K562 (cell line): Measurements from ENCODE around the gene GNG3. TPM values are rescaled to one million over a fixed set of nuclear protein-coding genes. Genes with fewer than 3 reads are reported as not detected.

Experiments used
- GABPA ChIP-seq: fragments of 200-800 bp; sonication (Bioruptor generic); conservative IDR thresholded peaks from 2 replicates; pipeline ENCODE4 v1.6.1; 2016; ENCODE audit warnings: low read depth, missing genetic modification characterization, missing compliant biosample characterization
- HDAC6 ChIP-seq: IDR thresholded peaks from 2 replicates; pipeline ENCODE4 v1.6.1; 2012; ENCODE audit warnings: low read depth, mild to moderate bottlenecking, control low read depth, inconsistent platforms, low read length, moderate library complexity
- POLR2AphosphoS5 ChIP-seq: IDR thresholded peaks from 2 replicates; pipeline ENCODE4 v1.6.1; 2011; ENCODE audit warnings: mild to moderate bottlenecking, low read depth, low read length, moderate library complexity; ENCODE audit not compliant: control insufficient read depth, insufficient read depth
- TAF1 ChIP-seq: IDR thresholded peaks from 2 replicates; pipeline ENCODE4 v1.6.1; 2011; ENCODE audit warnings: mild to moderate bottlenecking, low read length, moderate library complexity; ENCODE audit not compliant: insufficient read depth, control insufficient read depth, severe bottlenecking; ENCODE audit errors: extremely low read depth
- polyA plus RNA-seq, 8 experiments: library from polyadenylated mRNA; depleted of rRNA in 4 of 8; stranded (reverse) in 5 of 8; unstranded in 3 of 8; fragments of >200 nt; fragmentation: Nextera tagmentation in 2 of 8; fragmentation: Illumina TruSeq in 1 of 8; extraction: Ambion mirVana in 2 of 8; extraction: Trizol in 1 of 8; gene quantifications; 2 replicates each; pipeline versions ENCODE4 v1.2.1 to v1.2.3, GENCODE V29; 2011 to 2014; ENCODE audit warnings: inconsistent platforms in 1 of 8, missing spikeins in 1 of 8
- total RNA-seq, 7 experiments: library from RNA; depleted of rRNA in 6 of 7; stranded (reverse); fragments of >200 nt in 6 of 7; fragmentation: Illumina TruSeq in 2 of 7; extraction: Trizol in 2 of 7; gene quantifications; 2 replicates each; pipeline versions ENCODE4 v1.2.1 to v1.2.3, GENCODE V29; 2011 to 2021; ENCODE audit warnings: low replicate concordance in 1 of 7
- TF ChIP-seq, protein P1 (sequence below): fragments of 250-450 bp; sonication (Bioruptor Pico); IDR thresholded peaks from 2 replicates; pipeline ENCODE4 v1.4.0; 2020; ENCODE audit warnings: mild to moderate bottlenecking, moderate library complexity, borderline replicate concordance

The GNG3 gene
- total and polyA plus RNA-seq, 9 of the 15 experiments (the other 6 are each of a cell fraction or from before 2014, with no cell fraction given) = 0.07 TPM; not detected in 8

DNA sequence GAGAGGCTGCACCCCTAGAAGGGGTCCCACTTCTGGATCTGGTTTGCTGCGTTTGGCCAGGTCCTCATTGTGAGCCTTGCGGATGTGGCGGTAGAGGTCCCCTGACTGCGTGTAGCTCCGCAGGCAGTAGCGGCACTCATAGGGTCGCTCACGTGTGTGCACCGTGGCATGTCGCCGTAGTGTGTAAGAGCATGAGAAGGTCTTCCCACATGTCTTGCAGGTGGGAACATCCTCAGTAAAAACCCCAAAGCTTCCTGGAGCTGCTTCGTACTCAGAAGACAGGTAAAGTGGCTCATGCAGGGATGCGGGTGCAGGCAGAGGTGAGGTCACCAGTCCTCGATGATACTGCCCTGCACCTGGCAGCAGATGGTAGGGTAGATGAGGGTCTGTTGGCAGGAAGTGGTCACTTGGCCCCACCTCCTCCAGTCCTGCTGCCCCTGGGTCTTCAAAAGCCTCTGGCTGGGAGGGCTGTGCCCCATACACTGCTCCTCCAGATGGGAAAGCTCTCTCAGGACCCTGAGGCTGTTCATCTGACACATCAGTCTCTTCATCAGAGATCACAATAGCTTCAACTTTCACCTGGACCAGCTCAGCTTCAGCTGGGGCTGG, 44.8 kb downstream of the GNG3 start (continued):
- no peak for TF ChIP-seq TAF1
- no peak for TF ChIP-seq GABPA
- TF ChIP-seq POLR2AphosphoS5 = no peak
- TF ChIP-seq, protein P1, sequence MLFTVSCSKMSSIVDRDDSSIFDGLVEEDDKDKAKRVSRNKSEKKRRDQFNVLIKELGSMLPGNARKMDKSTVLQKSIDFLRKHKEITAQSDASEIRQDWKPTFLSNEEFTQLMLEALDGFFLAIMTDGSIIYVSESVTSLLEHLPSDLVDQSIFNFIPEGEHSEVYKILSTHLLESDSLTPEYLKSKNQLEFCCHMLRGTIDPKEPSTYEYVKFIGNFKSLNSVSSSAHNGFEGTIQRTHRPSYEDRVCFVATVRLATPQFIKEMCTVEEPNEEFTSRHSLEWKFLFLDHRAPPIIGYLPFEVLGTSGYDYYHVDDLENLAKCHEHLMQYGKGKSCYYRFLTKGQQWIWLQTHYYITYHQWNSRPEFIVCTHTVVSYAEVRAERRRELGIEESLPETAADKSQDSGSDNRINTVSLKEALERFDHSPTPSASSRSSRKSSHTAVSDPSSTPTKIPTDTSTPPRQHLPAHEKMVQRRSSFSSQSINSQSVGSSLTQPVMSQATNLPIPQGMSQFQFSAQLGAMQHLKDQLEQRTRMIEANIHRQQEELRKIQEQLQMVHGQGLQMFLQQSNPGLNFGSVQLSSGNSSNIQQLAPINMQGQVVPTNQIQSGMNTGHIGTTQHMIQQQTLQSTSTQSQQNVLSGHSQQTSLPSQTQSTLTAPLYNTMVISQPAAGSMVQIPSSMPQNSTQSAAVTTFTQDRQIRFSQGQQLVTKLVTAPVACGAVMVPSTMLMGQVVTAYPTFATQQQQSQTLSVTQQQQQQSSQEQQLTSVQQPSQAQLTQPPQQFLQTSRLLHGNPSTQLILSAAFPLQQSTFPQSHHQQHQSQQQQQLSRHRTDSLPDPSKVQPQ (CRISPR knock-in tag) = no peak
- no peak for TF ChIP-seq HDAC6
- TF ChIP-seq, all 486 proteins: peak for 0
